KMS-11 (cell line): ENCODE data around the gene UNKL.

ENCODE experiments used
- H2AFZ ChIP-seq: fragments of 200-600 bp; sonication (generic); 2 replicates; pipeline ENCODE4 v1.6.1; 2016; ENCODE audit warnings: antibody characterized with exemption, mixed run types, low read depth
- H3K27ac ChIP-seq: fragments of 200-600 bp; sonication (generic); 2 replicates; pipeline ENCODE4 v1.6.1; 2016; ENCODE audit warnings: mild to moderate bottlenecking, mixed run types
- H3K27me3 ChIP-seq: fragments of 200-600 bp; sonication (generic); 2 replicates; pipeline ENCODE4 v1.6.1; 2017; ENCODE audit warnings: mild to moderate bottlenecking, low read depth, mixed run types, moderate library complexity; ENCODE audit not compliant: insufficient read depth
- H3K36me3 ChIP-seq: fragments of 200-600 bp; sonication (generic); 2 replicates; pipeline ENCODE4 v1.6.1; 2017; ENCODE audit warnings: mild to moderate bottlenecking, mixed run types; ENCODE audit not compliant: insufficient read depth
- H3K4me1 ChIP-seq: fragments of 200-600 bp; sonication (generic); 2 replicates; pipeline ENCODE4 v1.6.1; 2016; ENCODE audit warnings: mild to moderate bottlenecking, low read depth, mixed run types; ENCODE audit not compliant: poor library complexity, severe bottlenecking
- H3K4me2 ChIP-seq: fragments of 200-600 bp; sonication (generic); 2 replicates; pipeline ENCODE4 v1.7.0; 2016; ENCODE audit warnings: mild to moderate bottlenecking, mixed run types
- H3K4me3 ChIP-seq: fragments of 200-600 bp; sonication (generic); IDR thresholded peaks from 2 replicates; pipeline ENCODE4 v1.6.1; 2017; ENCODE audit warnings: low read depth, low read length, mixed read lengths; ENCODE audit not compliant: insufficient read depth
- H3K79me2 ChIP-seq: fragments of 200-600 bp; sonication (generic); 2 replicates; pipeline ENCODE4 v1.6.1; 2016; ENCODE audit warnings: low read depth, mixed run types; ENCODE audit not compliant: insufficient read depth
- H3K9ac ChIP-seq: fragments of 200-600 bp; sonication (generic); 2 replicates; pipeline ENCODE4 v1.6.1; 2016; ENCODE audit warnings: mild to moderate bottlenecking, mixed run types
- H4K20me1 ChIP-seq: fragments of 200-600 bp; sonication (generic); 2 replicates; pipeline ENCODE4 v1.6.1; 2016; ENCODE audit warnings: mild to moderate bottlenecking, mixed run types; ENCODE audit not compliant: insufficient read depth
- TF ChIP-seq, protein P1 (sequence below): fragments of 200-600 bp; sonication (generic); conservative IDR thresholded peaks from 2 replicates; pipeline ENCODE4 v1.6.1; 2017; ENCODE audit warnings: low read depth, mild to moderate bottlenecking, antibody characterized with exemption, low read length, moderate library complexity, mixed read lengths

Gene UNKL

DNA sequence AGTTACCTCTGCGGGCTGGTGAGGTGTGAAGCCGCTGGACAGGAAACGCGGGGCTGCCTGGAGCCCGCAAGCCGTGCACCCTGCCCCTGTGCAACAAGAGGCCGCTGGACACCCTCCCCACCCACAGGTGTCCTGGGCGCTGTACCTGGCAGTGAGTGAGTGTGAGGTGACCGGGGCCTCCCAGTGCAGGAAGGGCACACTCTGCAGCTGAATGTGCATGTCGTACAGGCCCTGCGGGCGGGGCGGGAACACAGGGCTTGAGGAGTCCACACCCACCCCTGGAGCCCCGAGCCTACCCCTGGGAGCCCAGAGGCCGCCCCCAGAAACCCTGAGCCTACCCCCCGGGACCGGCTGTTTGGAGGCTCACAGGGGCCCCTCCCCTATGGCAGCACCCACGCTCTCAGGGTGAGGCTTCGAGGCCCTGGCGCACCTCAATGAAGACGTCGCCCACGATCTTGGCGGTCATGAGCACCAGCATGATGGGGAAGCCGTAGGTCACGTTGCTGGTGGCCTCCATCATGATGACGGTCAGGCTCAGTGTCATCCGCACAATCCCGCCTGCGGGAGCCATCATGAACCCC, 34.1 kb upstream of the UNKL start:
- Histone ChIP-seq H3K36me3 (no peaks in the 10 kb centered on the region), H3K4me1 (no peaks in the 10 kb centered on the region)

DNA sequence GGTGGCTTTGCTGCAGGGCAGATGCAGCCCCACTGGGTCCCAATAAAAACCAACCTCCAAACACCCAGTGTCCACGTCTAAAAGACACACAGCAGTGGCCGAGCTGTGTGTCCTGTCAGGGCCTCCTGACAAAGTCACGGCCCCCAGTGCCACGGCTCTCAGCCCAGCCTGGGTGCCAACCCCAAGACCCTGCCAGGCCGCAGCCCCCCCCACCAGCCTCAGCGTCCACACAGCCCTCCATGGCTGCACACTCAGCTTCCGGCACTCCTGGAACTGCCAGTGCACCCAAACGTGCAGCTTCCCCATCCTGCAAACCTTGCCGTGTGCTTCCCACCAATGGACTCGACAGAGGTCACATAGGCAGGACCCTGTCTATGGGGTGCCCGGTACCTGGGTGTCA, 33.5 kb upstream of the UNKL start:
- Histone ChIP-seq H3K9ac (no peak overlapping the region), H3K4me1 (no peaks in the 10 kb centered on the region), H3K27me3 (0 out of 2 replicates have a peak, but pooled peaks cover 3% of the 10 kb centered on the region), H2AFZ (no peak overlapping the region), H4K20me1 (no peaks in the 10 kb centered on the region), H3K36me3 (no peaks in the 10 kb centered on the region), H3K4me3 (no peak overlapping the region), H3K27ac (no peak overlapping the region), H3K79me2 (no peaks in the 10 kb centered on the region), H3K4me2 (no peak overlapping the region)
- TF ChIP-seq, protein P1, sequence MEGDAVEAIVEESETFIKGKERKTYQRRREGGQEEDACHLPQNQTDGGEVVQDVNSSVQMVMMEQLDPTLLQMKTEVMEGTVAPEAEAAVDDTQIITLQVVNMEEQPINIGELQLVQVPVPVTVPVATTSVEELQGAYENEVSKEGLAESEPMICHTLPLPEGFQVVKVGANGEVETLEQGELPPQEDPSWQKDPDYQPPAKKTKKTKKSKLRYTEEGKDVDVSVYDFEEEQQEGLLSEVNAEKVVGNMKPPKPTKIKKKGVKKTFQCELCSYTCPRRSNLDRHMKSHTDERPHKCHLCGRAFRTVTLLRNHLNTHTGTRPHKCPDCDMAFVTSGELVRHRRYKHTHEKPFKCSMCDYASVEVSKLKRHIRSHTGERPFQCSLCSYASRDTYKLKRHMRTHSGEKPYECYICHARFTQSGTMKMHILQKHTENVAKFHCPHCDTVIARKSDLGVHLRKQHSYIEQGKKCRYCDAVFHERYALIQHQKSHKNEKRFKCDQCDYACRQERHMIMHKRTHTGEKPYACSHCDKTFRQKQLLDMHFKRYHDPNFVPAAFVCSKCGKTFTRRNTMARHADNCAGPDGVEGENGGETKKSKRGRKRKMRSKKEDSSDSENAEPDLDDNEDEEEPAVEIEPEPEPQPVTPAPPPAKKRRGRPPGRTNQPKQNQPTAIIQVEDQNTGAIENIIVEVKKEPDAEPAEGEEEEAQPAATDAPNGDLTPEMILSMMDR, result no peak

More for the DNA sequence above, 34.1 kb upstream of the UNKL start:
- no peak overlapping the region for H3K4me2 ChIP-seq
- H3K9ac ChIP-seq, result no peak overlapping the region
- H3K79me2 ChIP-seq, result no peaks in the 10 kb centered on the region
- H3K27me3 ChIP-seq, result 0 out of 2 replicates have a peak, but pooled peaks cover 1% of the 10 kb centered on the region
- no peak overlapping the region for H3K4me3 ChIP-seq
- no peaks in the 10 kb centered on the region for H4K20me1 ChIP-seq
- no peak overlapping the region for H2AFZ ChIP-seq
- TF ChIP-seq, protein P1, result no peak
- H3K27ac ChIP-seq, result no peak overlapping the region

DNA sequence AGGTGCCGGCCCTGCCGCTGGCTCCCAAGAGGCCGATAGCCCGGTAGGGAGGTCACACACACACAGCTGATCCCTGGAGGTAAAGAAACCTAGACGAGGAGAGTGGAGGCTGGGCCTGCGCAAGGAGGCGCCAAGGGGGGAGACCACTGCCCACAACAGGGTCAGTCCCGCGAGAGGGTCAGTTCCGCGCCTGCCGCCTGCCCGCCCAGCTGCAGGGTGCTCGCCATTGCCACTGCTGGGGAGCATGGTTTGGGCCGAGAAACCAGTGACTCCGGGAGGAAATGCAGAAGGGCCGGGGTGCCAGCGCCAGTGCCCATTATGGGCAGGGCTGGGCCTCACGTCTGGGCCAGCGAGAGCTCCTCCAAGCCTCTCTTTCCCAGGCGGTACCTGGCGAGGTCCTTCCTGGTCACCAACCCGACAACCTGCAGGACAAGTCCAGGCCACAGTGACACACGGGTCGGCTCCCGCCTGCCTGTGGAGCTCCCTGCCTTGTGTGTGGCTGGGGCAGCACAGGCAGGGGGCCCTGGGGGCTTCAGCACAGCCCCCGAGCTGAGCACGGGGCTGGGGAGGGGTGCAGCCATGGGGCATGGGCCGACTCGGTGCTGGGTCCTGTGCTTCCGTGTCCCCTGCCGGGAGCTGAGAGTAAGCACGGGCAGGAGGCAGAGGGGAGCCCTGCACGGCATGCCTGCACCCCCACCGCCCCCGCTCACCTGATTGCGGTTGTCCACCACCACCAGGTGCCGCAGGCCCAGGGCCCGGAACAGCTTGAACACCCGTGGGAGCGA, 32.0 kb upstream of the UNKL start:
- Histone ChIP-seq H3K27ac (no peak overlapping the region), H4K20me1 (no peaks in the 10 kb centered on the region), H3K27me3 (peaks cover 12% of the 10 kb centered on the region; the same call in 1 of the 2 replicates), H3K9ac (no peak overlapping the region), H2AFZ (no peak overlapping the region), H3K36me3 (no peaks in the 10 kb centered on the region), H3K4me1 (no peaks in the 10 kb centered on the region), H3K4me2 (no peak overlapping the region), H3K79me2 (no peaks in the 10 kb centered on the region), H3K4me3 (no peak overlapping the region)
- TF ChIP-seq, protein P1, result no peak

DNA sequence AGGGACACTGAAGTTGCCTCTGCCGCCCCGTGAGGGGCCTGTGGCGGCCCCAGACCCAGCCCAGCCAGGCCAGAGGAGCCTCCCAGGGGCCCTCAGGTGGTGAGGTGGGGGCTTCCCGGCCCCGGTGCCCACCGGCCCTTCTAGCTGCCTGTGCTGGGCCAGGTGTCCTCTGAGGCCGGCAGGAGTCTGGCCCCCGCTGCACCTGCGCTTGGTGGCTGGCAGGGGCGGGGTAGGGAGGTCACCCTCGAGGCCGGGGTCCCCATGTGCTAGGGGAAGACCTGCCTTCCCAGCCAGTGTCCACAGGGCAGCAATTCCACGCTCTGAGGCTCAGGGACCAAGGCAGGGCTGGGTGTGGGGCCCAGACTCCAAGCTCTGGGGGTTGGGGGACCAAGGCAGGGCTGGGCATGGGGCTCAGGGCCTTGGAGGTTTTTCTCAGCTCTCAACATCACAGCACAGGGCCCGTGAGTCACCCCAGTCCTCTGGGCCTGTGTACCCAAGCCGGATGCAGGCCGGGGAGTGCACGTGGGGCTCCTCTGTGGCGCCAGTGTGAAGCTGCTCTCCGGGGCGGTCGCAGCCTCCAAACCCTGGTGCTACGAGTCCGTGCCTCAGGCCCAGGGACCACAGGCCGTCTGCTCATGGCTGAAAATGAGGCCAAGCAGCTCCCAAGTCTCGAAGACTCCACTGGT, 31.2 kb upstream of the UNKL start:
- no peaks in the 10 kb centered on the region for H3K36me3 ChIP-seq
- H3K4me1 ChIP-seq, result no peaks in the 10 kb centered on the region
- peaks cover 18% of the 10 kb centered on the region; the same call in 1 of the 2 replicates for H3K27me3 ChIP-seq
- H3K9ac ChIP-seq, result no peak overlapping the region
- H4K20me1 ChIP-seq, result no peaks in the 10 kb centered on the region
- no peak overlapping the region for H2AFZ ChIP-seq
- TF ChIP-seq, protein P1, result no peak
- no peak overlapping the region for H3K4me2 ChIP-seq
- no peak overlapping the region for H3K27ac ChIP-seq
- H3K4me3 ChIP-seq, result no peak overlapping the region
- H3K79me2 ChIP-seq, result no peaks in the 10 kb centered on the region
